GM12878 (cell line): Measurements from ENCODE around the gene USP2. TPM values are rescaled to one million over a fixed set of nuclear protein-coding genes. Genes with fewer than 3 reads are reported as not detected.
A peak's percentile ranks its signal among the peaks of the same experiment; 100 is the strongest.

Experiments
- ATAC-seq: fragments of 200-7000 bp; cut with Tn5 transposase; 3 replicates; pipeline ENCODE4 v1.9.1; 2020; ENCODE audit warnings: mild to moderate bottlenecking, moderate library complexity
- BruUV-seq: library from RNA; stranded (reverse); fragments of 400-500 nt; replicated peaks from 2 replicates; lab custom pipeline; 2021; lab: Mats Ljungman, UMichigan
- CTCF ChIA-PET: fragments of 300-600 bp; sonication (Branson Sonifier 250); formaldehyde crosslinking; extraction: SDS; loops from one replicate; lab custom pipeline; 2021; ENCODE audit warnings: inconsistent platforms; lab: Yijun Ruan, JAX
- POLR2A ChIA-PET: fragments of 350-600 bp; formaldehyde crosslinking; extraction: SDS; loops from one replicate; lab custom pipeline; 2021; ENCODE audit warnings: inconsistent platforms; lab: Charles Lee
- RAD21 ChIA-PET: fragments of 300-600 bp; sonication (Branson Sonifier 250); formaldehyde crosslinking; loops from one replicate; lab custom pipeline; 2023; ENCODE audit warnings: antibody characterized with exemption; ENCODE audit not compliant: unreplicated experiment; lab: Charles Lee
- SMC1A ChIA-PET: fragments of 300-600 bp; sonication (Branson Sonifier 250); formaldehyde crosslinking; loops from one replicate; lab custom pipeline; 2023; ENCODE audit not compliant: unreplicated experiment, uncharacterized antibody; lab: Charles Lee
- DNase-seq: peaks from one replicate; pipeline ENCODE4 v3.0.0-alpha.2; 2011; ENCODE audit warnings: low read depth, low spot score
- FAIRE-seq: peaks from 3 replicates; lab custom pipeline; 2011; peaks lifted over from hg19 to GRCh38; lab: Jason Lieb, UNC
- H2AFZ ChIP-seq: 2 replicates; pipeline ENCODE4 v1.6.0; 2011; ENCODE audit warnings: low read depth, low read length, control low read depth; ENCODE audit not compliant: control insufficient read depth
- H3K27ac ChIP-seq: 2 replicates; pipeline ENCODE4 v1.5.1; 2011; ENCODE audit warnings: control low read depth; ENCODE audit not compliant: control insufficient read depth, insufficient read depth
- H3K27me3 ChIP-seq, 2 experiments: replicated peaks in 1 of 2; 2 replicates each; pipeline versions ENCODE4 v1.6.0 to v1.6.1; 2011; ENCODE audit warnings: low read length in 1 of 2; ENCODE audit not compliant: control insufficient read depth in 2 of 2, insufficient read depth in 2 of 2
- H3K36me3 ChIP-seq, 2 experiments: 2 replicates each; pipeline ENCODE4 v1.5.1; 2011; ENCODE audit warnings: low read length in 1 of 2; ENCODE audit not compliant: control insufficient read depth in 2 of 2, insufficient read depth in 2 of 2
- H3K4me1 ChIP-seq: 2 replicates; pipeline ENCODE4 v1.6.1; 2011; ENCODE audit warnings: mild to moderate bottlenecking, low read length, moderate library complexity, mixed read lengths; ENCODE audit not compliant: control insufficient read depth, insufficient read depth
- H3K4me2 ChIP-seq: 2 replicates; pipeline ENCODE4 v1.6.0; 2011; ENCODE audit warnings: control low read depth; ENCODE audit not compliant: control insufficient read depth, insufficient read depth
- H3K4me3 ChIP-seq: fragments of 200-600 bp; sonication (generic); 2 replicates; pipeline ENCODE4 v1.5.1; 2016
- H3K79me2 ChIP-seq: 2 replicates; pipeline ENCODE4 v1.6.0; 2011; ENCODE audit warnings: low read length; ENCODE audit not compliant: control insufficient read depth, insufficient read depth
- H3K9ac ChIP-seq: 2 replicates; pipeline ENCODE4 v1.8.0; 2011; ENCODE audit warnings: low read length, control low read depth, mixed read lengths; ENCODE audit not compliant: control insufficient read depth, insufficient read depth
- H3K9me3 ChIP-seq: replicated peaks from 3 replicates; pipeline ENCODE4 v1.5.1; 2011; ENCODE audit warnings: mild to moderate bottlenecking, low read length; ENCODE audit not compliant: control insufficient read depth, insufficient read depth
- H4K20me1 ChIP-seq: 2 replicates; pipeline ENCODE4 v1.6.0; 2011; ENCODE audit not compliant: control insufficient read depth, insufficient read depth
- DPF2 ChIP-seq: fragments of 450-650 bp; IDR thresholded peaks from 2 replicates; pipeline ENCODE4 v1.6.1; 2017; ENCODE audit warnings: mild to moderate bottlenecking
- EGR1 ChIP-seq, 2 experiments: IDR thresholded peaks; 1 replicate in 1 of 2; 2 replicates in 1 of 2; pipeline ENCODE4 v1.6.1; 2011 to 2012; ENCODE audit warnings: low read depth in 2 of 2, low read length in 2 of 2, borderline replicate concordance in 1 of 2, mild to moderate bottlenecking in 1 of 2, moderate library complexity in 1 of 2
- HDAC6 ChIP-seq: fragments of 200-600 bp; sonication (generic); IDR thresholded peaks from one replicate; pipeline ENCODE4 v1.8.0; 2017; ENCODE audit warnings: antibody characterized with exemption; ENCODE audit not compliant: unreplicated experiment
- JUNB ChIP-seq: IDR thresholded peaks from 2 replicates; pipeline ENCODE4 v1.6.1; 2016; ENCODE audit warnings: antibody characterized with exemption, mild to moderate bottlenecking
- KLF5 ChIP-seq: fragments of 450-650 bp; IDR thresholded peaks from 2 replicates; pipeline ENCODE4 v1.6.1; 2014; ENCODE audit warnings: mild to moderate bottlenecking; ENCODE audit not compliant: partially characterized antibody
- MTA3 ChIP-seq: IDR thresholded peaks from 2 replicates; pipeline ENCODE4 v1.6.1; 2012; ENCODE audit warnings: low read length, inconsistent platforms, borderline replicate concordance
- NBN ChIP-seq: fragments of 450-650 bp; IDR thresholded peaks from 2 replicates; pipeline ENCODE4 v1.6.1; 2016
- PAX5 ChIP-seq: IDR thresholded peaks from 2 replicates; pipeline ENCODE4 v1.6.1; 2011; ENCODE audit warnings: low read depth, low read length, borderline replicate concordance
- PML ChIP-seq: IDR thresholded peaks from 2 replicates; pipeline ENCODE4 v1.6.1; 2012; ENCODE audit warnings: low read length, inconsistent platforms
- POLR2A ChIP-seq: IDR thresholded peaks from 2 replicates; pipeline ENCODE4 v1.6.1; 2011; ENCODE audit warnings: low read depth, mild to moderate bottlenecking, low read length
- POLR2AphosphoS2 ChIP-seq: IDR thresholded peaks from 2 replicates; pipeline ENCODE4 v1.6.1; 2011; ENCODE audit warnings: low read depth, mild to moderate bottlenecking, low read length, improper control_type of control experiment, moderate library complexity
- POLR2AphosphoS5 ChIP-seq: IDR thresholded peaks from 2 replicates; pipeline ENCODE4 v1.6.1; 2011; ENCODE audit warnings: mild to moderate bottlenecking, low read length, inconsistent platforms
- RB1 ChIP-seq: fragments of 450-650 bp; formaldehyde crosslinking; IDR thresholded peaks from 2 replicates; pipeline ENCODE4 v1.6.1; 2017; ENCODE audit warnings: mild to moderate bottlenecking, borderline replicate concordance
- SIN3A ChIP-seq: IDR thresholded peaks from 2 replicates; pipeline ENCODE4 v1.6.1; 2012; ENCODE audit warnings: low read depth, low read length, improper control_type of control experiment
- SMAD5 ChIP-seq: IDR thresholded peaks from 2 replicates; pipeline ENCODE4 v1.6.1; 2016; ENCODE audit warnings: antibody characterized with exemption, low read depth
- SMARCA5 ChIP-seq: fragments of 450-650 bp; IDR thresholded peaks from 2 replicates; pipeline ENCODE4 v1.6.1; 2017; ENCODE audit warnings: mild to moderate bottlenecking
- SRF ChIP-seq, 2 experiments: IDR thresholded peaks; 2 replicates each; pipeline ENCODE4 v1.6.1; 2011; ENCODE audit warnings: low read depth in 2 of 2, low read length in 2 of 2, mild to moderate bottlenecking in 1 of 2, moderate library complexity in 1 of 2
- YY1 ChIP-seq: IDR thresholded peaks from 2 replicates; pipeline ENCODE4 v1.6.1; 2011; ENCODE audit warnings: low read depth, mild to moderate bottlenecking, low read length
- ZSCAN29 ChIP-seq: fragments of 450-650 bp; IDR thresholded peaks from 2 replicates; pipeline ENCODE4 v1.6.1; 2017; ENCODE audit warnings: mild to moderate bottlenecking, moderate library complexity
- WGBS: methylation state at CpG from one replicate; pipeline ENCODE4 v1.1.6; 2016; ENCODE audit warnings: low lambda C conversion rate; ENCODE audit not compliant: insufficient replicate concordance, insufficient coverage; ENCODE audit errors: missing lambda C conversion rate; 5-methylcytosine and 5-hydroxymethylcytosine counted together
- in situ Hi-C: fragments of 300-500 bp; cut with MboI; formaldehyde crosslinking; loops from 9 replicates; pipeline ENCODE4 v1.14.3; 2018; ENCODE audit warnings: mixed read lengths
- intact Hi-C: fragments of 100-400 bp; cut with micrococcal nuclease; formaldehyde crosslinking; loops from one replicate; pipeline ENCODE4 v1.14.2; 2022; ENCODE audit not compliant: unreplicated experiment
- polyA plus RNA-seq, 11 experiments: library from polyadenylated mRNA; depleted of rRNA in 4 of 11; unstranded in 6 of 11; stranded (reverse) in 5 of 11; fragments of >200 nt; fragmentation: Nextera tagmentation in 4 of 11; fragmentation: Illumina TruSeq in 1 of 11; extraction: Ambion mirVana in 4 of 11; extraction: Trizol in 1 of 11; gene quantifications; 1 replicate in 1 of 11; 2 replicates in 10 of 11; pipeline versions ENCODE4 v1.2.1 to v1.2.3, GENCODE V29; 2011 to 2016; ENCODE audit warnings: inconsistent platforms in 2 of 11, missing spikeins in 2 of 11, low read depth in 1 of 11
- total RNA-seq, 4 experiments: library from RNA; depleted of rRNA in 3 of 4; stranded (reverse); fragments of >200 nt in 3 of 4; fragmentation: Illumina TruSeq in 1 of 4; extraction: Trizol in 1 of 4; gene quantifications; 2 replicates each; pipeline versions ENCODE4 v1.2.1 to v1.2.3, GENCODE V29; 2013 to 2021
- TF ChIP-seq, protein P1 (sequence below): fragments of 450-650 bp; IDR thresholded peaks from 2 replicates; pipeline ENCODE4 v1.6.1; 2016; ENCODE audit warnings: mild to moderate bottlenecking
- TF ChIP-seq, protein P2 (sequence below), 3 experiments: IDR thresholded peaks in 2 of 3; conservative IDR thresholded peaks in 1 of 3; 2 replicates each; pipeline ENCODE4 v1.5.1; 2011; ENCODE audit warnings: low read depth in 3 of 3, low read length in 3 of 3, mild to moderate bottlenecking in 3 of 3, control low read depth in 2 of 3, moderate library complexity in 2 of 3, inconsistent platforms in 1 of 3, mixed read lengths in 1 of 3; ENCODE audit not compliant: control insufficient read depth in 2 of 3, insufficient read depth in 1 of 3; ENCODE audit errors: extremely low read depth in 1 of 3

Gene USP2
- total and polyA plus RNA-seq, 10 of the 15 experiments (the other 5 are each of a cell fraction or from before 2014, with no cell fraction given): 0.03 to 0.13 (median 0.06) TPM; not detected in 4

DNA sequence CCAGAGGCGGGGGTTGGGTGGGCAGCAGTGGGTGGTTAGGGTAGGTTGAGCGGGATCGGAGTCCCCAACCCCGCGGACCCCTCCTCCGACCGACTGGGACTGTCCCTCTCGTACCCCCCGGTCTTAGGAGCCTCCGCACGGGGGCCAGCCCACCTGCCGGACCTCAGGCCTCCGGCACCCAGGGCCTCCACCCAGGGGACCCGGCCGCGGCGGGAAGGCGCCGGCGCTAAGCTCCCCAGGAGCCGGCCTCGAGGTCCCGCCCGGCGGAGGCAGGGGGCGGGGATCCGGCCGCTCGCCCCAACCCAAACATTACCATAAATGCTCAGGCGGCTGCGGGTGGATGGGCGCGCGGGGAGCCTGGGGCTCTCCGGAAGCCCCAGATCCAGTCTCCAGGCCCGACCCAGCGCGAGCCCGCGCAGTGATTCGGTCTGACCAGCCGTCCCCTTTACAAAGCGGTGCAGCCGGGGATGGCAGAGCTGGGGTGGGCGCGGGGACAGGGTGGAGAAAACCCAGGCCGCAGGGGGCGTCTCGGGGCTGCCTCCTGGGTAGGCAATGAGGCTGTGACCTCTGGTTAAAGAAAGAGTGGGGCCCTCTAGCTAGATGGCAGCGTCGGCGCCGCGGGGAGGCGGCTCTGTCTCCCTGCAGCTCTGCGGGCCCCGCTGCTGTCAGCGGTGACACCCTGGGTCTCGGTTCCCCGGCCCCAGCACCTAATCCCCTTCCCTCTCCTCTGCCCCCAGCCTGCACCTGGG lies 60.5 kb downstream of the USP2 start:
- Histone ChIP-seq H3K4me2 (peak overlapping the region; percentile 86), H3K9ac (peak overlapping the region; percentile 84), H2AFZ (peak overlapping the region; percentile 95), H3K4me3 (peak overlapping the region; percentile 79), H3K27ac (peak overlapping the region; percentile 77), H4K20me1 (no peaks in the 10 kb centered on the region), H3K27me3 (peaks cover 1 to 9% of the 10 kb centered on the region in 2 experiments; a peak in 3 of 4 replicates), H3K9me3 (no peaks in the 10 kb centered on the region), H3K4me1 (peaks cover 41% of the 10 kb centered on the region), H3K36me3 (no peaks in the 10 kb centered on the region), H3K79me2 (no peaks in the 10 kb centered on the region)
- FAIRE-seq (peak; percentile 84), ATAC-seq (peak; percentile 76), DNase-seq (no peak)
- in situ Hi-C loops: no loop called here
- RAD21 ChIA-PET: interaction anchor here (0.7 to 4.5 kb wide), 17 partner anchors 11 to 269 kb away, joined by 3 to 26 read pairs (median 3); partner anchors contain the start of genes C2CD2L, CBL, DPAGT1 and HINFP
- CTCF ChIA-PET: interaction anchor here (0.6 to 5.6 kb wide), 33 partner anchors 12 to 290 kb away, joined by 3 to 88 read pairs (median 5); partner anchors contain the start of genes CBL, HINFP, HMBS and NLRX1
- SMC1A ChIA-PET: interaction anchor here (0.6 to 1.8 kb wide), 10 partner anchors 11 to 416 kb away, joined by 3 to 8 read pairs (median 3); partner anchors contain the start of genes C1QTNF5 and HINFP
- under 1% methylated on average over 51 of the region's 60 CpGs for WGBS
- intact Hi-C loops: loop anchor here (5.0 kb wide), 4 partner anchors 114 to 394 kb away; partner anchors contain the start of genes ABCG4, BCL9L, CBL and NLRX1
- BruUV-seq: TSS peak; percentile 89
- POLR2A ChIA-PET: interaction anchor here (0.6 to 3.0 kb wide), 12 partner anchors 11 to 331 kb away, joined by 3 to 20 read pairs (median 3); partner anchors contain the start of genes C2CD2L, CBL and RNF26
- TF ChIP-seq, protein P1, sequence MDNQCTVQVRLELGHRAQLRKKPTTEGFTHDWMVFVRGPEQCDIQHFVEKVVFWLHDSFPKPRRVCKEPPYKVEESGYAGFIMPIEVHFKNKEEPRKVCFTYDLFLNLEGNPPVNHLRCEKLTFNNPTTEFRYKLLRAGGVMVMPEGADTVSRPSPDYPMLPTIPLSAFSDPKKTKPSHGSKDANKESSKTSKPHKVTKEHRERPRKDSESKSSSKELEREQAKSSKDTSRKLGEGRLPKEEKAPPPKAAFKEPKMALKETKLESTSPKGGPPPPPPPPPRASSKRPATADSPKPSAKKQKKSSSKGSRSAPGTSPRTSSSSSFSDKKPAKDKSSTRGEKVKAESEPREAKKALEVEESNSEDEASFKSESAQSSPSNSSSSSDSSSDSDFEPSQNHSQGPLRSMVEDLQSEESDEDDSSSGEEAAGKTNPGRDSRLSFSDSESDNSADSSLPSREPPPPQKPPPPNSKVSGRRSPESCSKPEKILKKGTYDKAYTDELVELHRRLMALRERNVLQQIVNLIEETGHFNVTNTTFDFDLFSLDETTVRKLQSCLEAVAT: peak; percentile 11; the same call in 1 of the 2 replicates
- TF ChIP-seq PAX5 (no peak), NBN (no peak; the same call in 1 of the 2 replicates), JUNB (no peak), SMARCA5 (no peak), HDAC6 (peak; percentile 76), SIN3A (0 out of 2 replicates have a peak, but pooled peaks have one; percentile 41), ZSCAN29 (no peak), YY1 (0 out of 2 replicates have a peak, but pooled peaks have one; percentile 8), DPF2 (peak; percentile 31; the same call in 1 of the 2 replicates), MTA3 (no peak), POLR2A (peak; percentile 79), POLR2AphosphoS5 (peak; percentile 72), SRF (IDR thresholded peaks at IDR 0.05; ENCODE audit: low read depth in 2 of 2, low read length in 2 of 2) (peak in 1 of 2 experiments; percentile 91; a peak in 2 of 4 replicates), SMAD5 (peak; percentile 57; the same call in 1 of the 2 replicates), EGR1 (IDR thresholded peaks at IDR 0.05; ENCODE audit: borderline replicate concordance in 1 of 2, low read depth in 2 of 2, low read length in 2 of 2) (0 out of 3 replicates have a peak, but pooled peaks of 1 of the 2 experiments have one; percentile 7), PML (peak; percentile 72; the same call in 1 of the 2 replicates), KLF5 (peak; percentile 59), RB1 (peak; percentile 33; the same call in 1 of the 2 replicates), POLR2AphosphoS2 (0 out of 2 replicates have a peak, but pooled peaks have one; percentile 27)
- TF ChIP-seq, protein P2, sequence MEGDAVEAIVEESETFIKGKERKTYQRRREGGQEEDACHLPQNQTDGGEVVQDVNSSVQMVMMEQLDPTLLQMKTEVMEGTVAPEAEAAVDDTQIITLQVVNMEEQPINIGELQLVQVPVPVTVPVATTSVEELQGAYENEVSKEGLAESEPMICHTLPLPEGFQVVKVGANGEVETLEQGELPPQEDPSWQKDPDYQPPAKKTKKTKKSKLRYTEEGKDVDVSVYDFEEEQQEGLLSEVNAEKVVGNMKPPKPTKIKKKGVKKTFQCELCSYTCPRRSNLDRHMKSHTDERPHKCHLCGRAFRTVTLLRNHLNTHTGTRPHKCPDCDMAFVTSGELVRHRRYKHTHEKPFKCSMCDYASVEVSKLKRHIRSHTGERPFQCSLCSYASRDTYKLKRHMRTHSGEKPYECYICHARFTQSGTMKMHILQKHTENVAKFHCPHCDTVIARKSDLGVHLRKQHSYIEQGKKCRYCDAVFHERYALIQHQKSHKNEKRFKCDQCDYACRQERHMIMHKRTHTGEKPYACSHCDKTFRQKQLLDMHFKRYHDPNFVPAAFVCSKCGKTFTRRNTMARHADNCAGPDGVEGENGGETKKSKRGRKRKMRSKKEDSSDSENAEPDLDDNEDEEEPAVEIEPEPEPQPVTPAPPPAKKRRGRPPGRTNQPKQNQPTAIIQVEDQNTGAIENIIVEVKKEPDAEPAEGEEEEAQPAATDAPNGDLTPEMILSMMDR (IDR thresholded peaks at IDR 0.05 in 2 of 3, conservative IDR thresholded peaks at IDR 0.05 in 1 of 3; ENCODE audit: control insufficient read depth in 2 of 3, extremely low read depth in 1 of 3, insufficient read depth in 1 of 3, low read depth in 3 of 3, low read length in 3 of 3): peak in 1 of 3 experiments; percentile 11; a peak in 2 of 6 replicates
